Tibial artery (tissue), 4 donors: ENCODE results near the gene TYRP1.
A peak's percentile ranks its signal among the peaks of the same experiment; 100 is the strongest.

Experiments used
- DNase-seq, 2 donors: peaks; one replicate each; pipeline ENCODE4 v3.0.0-alpha.2; 2019
- H3K27ac ChIP-seq, 2 donors: fragments of 200-600 bp; sonication (generic) in 1 of 2; 1 replicate in 1 of 2; 2 replicates in 1 of 2; pipeline ENCODE4 v1.5.1; 2018 to 2019; ENCODE audit warnings: mild to moderate bottlenecking in 1 of 2
- H3K27me3 ChIP-seq, 2 donors: fragments of 200-600 bp; sonication (generic) in 1 of 2; one replicate each; pipeline versions ENCODE4 v1.5.1 to v1.6.0; 2016 to 2019
- H3K36me3 ChIP-seq, 3 donors: fragments of 200-600 bp; sonication (generic) in 2 of 3; one replicate each; pipeline ENCODE4 v1.5.1; 2016 to 2019; ENCODE audit warnings: mild to moderate bottlenecking in 2 of 3
- H3K4me1 ChIP-seq, 4 donors: fragments of 200-600 bp; sonication (generic) in 2 of 4; 1 replicate in 3 of 4; 2 replicates in 1 of 4; pipeline ENCODE4 v1.5.1; 2016 to 2019
- H3K4me3 ChIP-seq, 2 donors: fragments of 200-600 bp; sonication (generic) in 1 of 2; 1 replicate in 1 of 2; 2 replicates in 1 of 2; pipeline ENCODE4 v1.5.1; 2018 to 2019; ENCODE audit warnings: mild to moderate bottlenecking in 2 of 2
- H3K9me3 ChIP-seq, 3 donors: fragments of 200-600 bp; sonication (generic) in 1 of 3; one replicate each; pipeline ENCODE4 v1.5.1; 2016 to 2019
- CTCF ChIP-seq, 2 experiments: fragments of 200-600 bp in 1 of 2; fragments of 450-650 bp in 1 of 2; IDR thresholded peaks; one replicate each; pipeline ENCODE4 v1.5.1; 2017 to 2019; ENCODE audit warnings: antibody characterized with exemption in 2 of 2, mild to moderate bottlenecking in 1 of 2, moderate library complexity in 1 of 2
- intact Hi-C: fragments of 100-400 bp; cut with DNase I; formaldehyde crosslinking; loops from one replicate; pipeline ENCODE4 v1.15.0; 2023; ENCODE audit warnings: low total_unique reads

Gene TYRP1

DNA sequence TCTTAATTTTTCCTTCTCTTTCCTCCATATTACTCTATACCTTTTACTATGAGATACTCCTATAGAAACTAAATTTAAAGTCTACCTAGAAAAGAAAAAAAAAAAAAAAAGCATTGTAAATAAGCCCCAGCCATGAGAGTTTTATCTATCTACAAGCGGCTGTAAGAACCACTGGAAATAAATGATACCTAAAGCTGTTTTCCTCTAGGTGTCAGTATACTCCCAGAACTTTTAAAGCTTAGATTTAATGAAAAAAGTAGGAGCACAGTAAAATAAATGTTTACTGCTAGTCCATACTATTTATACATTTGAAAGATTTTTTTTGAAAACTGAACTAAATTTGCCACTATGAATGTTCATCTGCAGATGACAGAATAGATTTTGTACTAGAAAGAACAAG lies 26.2 kb downstream of the TYRP1 start:
- no peak for DNase-seq
- no peak overlapping the region for H3K4me3 ChIP-seq
- H3K9me3 ChIP-seq, result no peaks in the 10 kb centered on the region
- intact Hi-C loops, result loop anchor here (5.0 kb wide), 1 partner anchor 373 kb away; no protein-coding TSS in a partner anchor
- H3K27me3 ChIP-seq, result no peaks in the 10 kb centered on the region
- no peak overlapping the region for H3K27ac ChIP-seq
- peak; percentile 55 to 57 for TF ChIP-seq CTCF (IDR thresholded peaks at IDR 0.05)
- no peaks in the 10 kb centered on the region for H3K36me3 ChIP-seq
- H3K4me1 ChIP-seq, result no peaks in the 10 kb centered on the region

GRCh38 chr9:12720551-12720950 lies 27.4 kb downstream of the TYRP1 start:
- Histone ChIP-seq H3K27me3 (no peaks in the 10 kb centered on the region), H3K4me1 (no peaks in the 10 kb centered on the region), H3K9me3 (no peaks in the 10 kb centered on the region), H3K4me3 (no peak overlapping the region), H3K27ac (no peak overlapping the region), H3K36me3 (no peaks in the 10 kb centered on the region)
- intact Hi-C loops, result loop anchor here (5.0 to 10.0 kb wide), 2 partner anchors 54 to 167 kb away; partner anchors contain the start of gene LURAP1L
- DNase-seq, result no peak
- no peak for TF ChIP-seq CTCF (IDR thresholded peaks at IDR 0.05)

DNA sequence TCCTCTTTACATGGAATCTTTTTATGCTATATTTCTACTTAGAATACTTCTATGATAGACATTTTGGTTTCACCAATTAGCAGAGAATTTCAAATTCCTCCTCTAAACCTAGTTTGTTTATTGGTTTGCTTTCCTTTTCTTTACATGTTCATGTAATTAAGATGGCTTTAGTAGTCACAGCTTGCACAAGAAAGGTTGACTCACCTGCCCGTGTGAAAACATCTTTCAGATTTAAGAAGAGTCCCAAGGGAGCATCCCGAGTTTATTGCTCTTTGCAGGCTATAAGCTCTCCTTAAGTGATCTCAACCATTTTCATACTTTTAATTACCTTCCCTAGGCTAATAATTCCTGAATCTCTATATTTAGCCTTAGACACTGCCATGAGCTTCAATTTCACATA lies 28.9 kb downstream of the TYRP1 start:
- Histone ChIP-seq H3K27ac (no peak overlapping the region), H3K36me3 (no peaks in the 10 kb centered on the region), H3K4me1 (no peaks in the 10 kb centered on the region), H3K27me3 (no peaks in the 10 kb centered on the region), H3K4me3 (no peak overlapping the region), H3K9me3 (no peaks in the 10 kb centered on the region)
- no peak for TF ChIP-seq CTCF (IDR thresholded peaks at IDR 0.05)
- no peak for DNase-seq
- intact Hi-C loops, result loop anchor here (5.0 to 10.0 kb wide), 2 partner anchors 53 to 165 kb away; partner anchors contain the start of gene LURAP1L

GRCh38 chr9:12723409-12724028 lies 30.3 kb downstream of the TYRP1 start:
- no peaks in the 10 kb centered on the region for H3K27me3 ChIP-seq

DNA sequence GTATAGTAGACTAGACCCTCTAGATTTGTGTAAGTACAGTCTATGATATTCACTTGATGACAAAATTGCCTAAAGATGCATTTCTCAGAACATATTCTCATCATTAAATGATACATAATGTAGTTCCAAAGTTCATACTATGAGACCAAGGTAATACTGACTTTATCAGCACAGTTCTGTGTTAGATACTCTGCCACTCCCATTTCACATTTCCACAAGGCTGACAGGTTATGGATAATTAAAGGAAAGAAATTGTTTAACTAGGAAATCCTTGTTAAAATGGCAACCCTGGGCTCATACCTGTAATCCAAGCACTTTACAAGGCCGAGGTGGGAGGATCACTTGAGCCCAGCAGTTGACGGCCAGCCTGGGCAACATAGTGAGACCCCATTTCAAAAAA lies 33.6 kb downstream of the TYRP1 start:
- H3K27ac ChIP-seq, result no peak overlapping the region
- intact Hi-C loops, result loop anchor here (10.0 kb wide), 1 partner anchor 48 kb away; the partner anchor contains the start of gene LURAP1L
- H3K4me3 ChIP-seq, result no peak overlapping the region
- H3K36me3 ChIP-seq, result no peaks in the 10 kb centered on the region
- no peaks in the 10 kb centered on the region for H3K9me3 ChIP-seq
- H3K27me3 ChIP-seq, result no peaks in the 10 kb centered on the region
- no peaks in the 10 kb centered on the region for H3K4me1 ChIP-seq
- TF ChIP-seq CTCF (IDR thresholded peaks at IDR 0.05), result no peak
- no peak for DNase-seq

More at GRCh38 chr9:12723409-12724028, 30.3 kb downstream of the TYRP1 start:
- no peak for DNase-seq
- no peaks in the 10 kb centered on the region for H3K4me1 ChIP-seq
- no peak overlapping the region for H3K27ac ChIP-seq
- intact Hi-C loops, result loop anchor here (5.0 to 10.0 kb wide), 2 partner anchors 51 to 164 kb away; partner anchors contain the start of gene LURAP1L
- H3K36me3 ChIP-seq, result no peaks in the 10 kb centered on the region
- no peaks in the 10 kb centered on the region for H3K9me3 ChIP-seq
- TF ChIP-seq CTCF (IDR thresholded peaks at IDR 0.05), result peak; percentile 44 to 56
- H3K4me3 ChIP-seq, result no peak overlapping the region
